ENCODE data around the gene NAV1. TPM values are rescaled to one million over a fixed set of nuclear protein-coding genes. Genes with fewer than 3 reads are reported as not detected.

Gene NAV1
- total and polyA plus RNA-seq, 9 of the 15 experiments (the other 6 are each of a cell fraction or from before 2014, with no cell fraction given), result 0.91 to 16.8 (median 3.2) TPM

- Histone ChIP-seq H3K9ac (ENCODE audit: insufficient read depth in 1 of 2, low read depth in 2 of 2, low read length in 2 of 2) (peak within 1 kb of the TSS; percentile 66 to 89), H3K27ac (ENCODE audit: extremely low read depth, low read depth, low read length) (peak within 1 kb of the TSS; percentile 60), H3K4me2 (ENCODE audit: insufficient read depth, low read length) (peak within 1 kb of the TSS; percentile 76), H3K9me3 (replicated peaks; ENCODE audit: control insufficient read depth, insufficient read depth, low read depth, low read length) (no peaks in the 10 kb centered on the region), H3K36me3 (ENCODE audit: control insufficient read depth, insufficient read depth, low read length) (no peaks in the 10 kb centered on the region), H3K4me3 (peak within 1 kb of the TSS; percentile 48), H4K20me1 (replicated peaks; ENCODE audit: control insufficient read depth, insufficient read depth, low read length) (no peaks in the 10 kb centered on the region), H3K4me1 (replicated peaks in 1 of 2; ENCODE audit: control insufficient read depth in 2 of 2, insufficient read depth in 2 of 2, low read length in 2 of 2) (peaks cover 11 to 17% of the 10 kb centered on the region in 2 experiments), H2AFZ (ENCODE audit: low read depth, low read length) (peak within 1 kb of the TSS; percentile 91), H3K27me3 (ENCODE audit: control insufficient read depth in 2 of 2, insufficient read depth in 2 of 2, low read length in 2 of 2) (no peaks in the 10 kb centered on the region; a peak in 1 of 5 replicates), H3K9me1 (ENCODE audit: control insufficient read depth, insufficient read depth, low read length) (no peaks in the 10 kb centered on the region), H3K79me2 (ENCODE audit: control insufficient read depth, insufficient read depth, low read length) (no peaks in the 10 kb centered on the region)
- POLR2A ChIA-PET, result interaction anchor here (0.9 to 1.5 kb wide), 2 partner anchors 11 to 15 kb away, joined by 3 to 5 read pairs; no protein-coding TSS in a partner anchor
- DNase-seq (ENCODE audit: extremely low read depth in 1 of 4, low spot score in 3 of 4) (peak; percentile 80 to 94 (median 92)), ATAC-seq (peak; percentile 95), FAIRE-seq (no peak)
- intact Hi-C loops (cut with micrococcal nuclease), result no loop called here
- CTCF ChIA-PET (ENCODE audit: low intra/inter-chr PET ratio), result interaction anchor here (2.1 kb wide), 1 partner anchor 25 kb away, joined by 5 read pairs; no protein-coding TSS in a partner anchor
- BruUV-seq (replicated peaks), result no TSS peak
- in situ Hi-C loops (cut with MboI), result no loop called here
- 10% methylated on average over 62 of the region's 71 CpGs for WGBS (ENCODE audit: insufficient coverage, low coverage, missing lambda C conversion rate)
- no peak for TF ChIP-seq SP2 (IDR thresholded peaks at IDR 0.05; ENCODE audit: extremely low read depth, low read depth, low read length, poor library complexity, severe bottlenecking)
- peak; percentile 40 for TF ChIP-seq TAF1 (IDR thresholded peaks at IDR 0.05; ENCODE audit: control insufficient read depth, extremely low read depth, insufficient read depth, low read length, severe bottlenecking)
- peak; percentile 80; the same call in 1 of the 2 replicates for TF ChIP-seq BHLHE40 (IDR thresholded peaks at IDR 0.05; ENCODE audit: low read length)
- no peak for TF ChIP-seq NUFIP1 (IDR thresholded peaks at IDR 0.05; ENCODE audit: partially characterized antibody)
- no peak for TF ChIP-seq PATZ1 (CRISPR knock-in tag; IDR thresholded peaks at IDR 0.05; ENCODE audit: borderline replicate concordance)
- TF ChIP-seq NR4A1 (CRISPR knock-in tag; IDR thresholded peaks at IDR 0.05), result no peak
- TF ChIP-seq NR4A1 (tag; IDR thresholded peaks at IDR 0.05), result no peak
- TF ChIP-seq CBFA2T3 (IDR thresholded peaks at IDR 0.05), result no peak
- no peak for TF ChIP-seq ASH1L (IDR thresholded peaks at IDR 0.05; ENCODE audit: borderline replicate concordance, low read depth, partially characterized antibody)
- TF ChIP-seq GABPB1 (CRISPR knock-in tag; IDR thresholded peaks at IDR 0.05), result peak; percentile 42; the same call in 1 of the 2 replicates
- no peak; the same call in 1 of the 2 replicates for TF ChIP-seq ZKSCAN1 (IDR thresholded peaks at IDR 0.05; ENCODE audit: low read depth, low read length)
- TF ChIP-seq MEIS2 (IDR thresholded peaks at IDR 0.05; ENCODE audit: partially characterized antibody), result no peak
- peak; percentile 74; the same call in 1 of the 2 replicates for TF ChIP-seq THAP12 (CRISPR knock-in tag; IDR thresholded peaks at IDR 0.05)
- TF ChIP-seq FOSL1 (tag; conservative IDR thresholded peaks at IDR 0.05), result 0 out of 2 replicates have a peak, but pooled peaks have one; percentile 27
- no peak for TF ChIP-seq DACH1 (IDR thresholded peaks at IDR 0.05; ENCODE audit: partially characterized antibody)
- no peak for TF ChIP-seq SOX6 (IDR thresholded peaks at IDR 0.05)
- TF ChIP-seq GABPA (tag; conservative IDR thresholded peaks at IDR 0.05; ENCODE audit: low read depth), result peak; percentile 61
- TF ChIP-seq TCF15 (CRISPR knock-in tag; IDR thresholded peaks at IDR 0.05), result no peak
Measured at GRCh38 chr1:201506557-201507359, 32.2 kb upstream of the NAV1 start, which contains the start of gene CSRP1. Gene CSRP1 (minus strand): TSS chr1:201507123. CDS start chr1:201496303, 10,820 bp downstream.

All from K562 (cell line).